ENCODE results near the gene RIN1.

Gene RIN1

GRCh38 chr11:66341502-66342126, 5.4 kb upstream of the RIN1 start:
- TF ChIP-seq CTCF (IDR thresholded peaks at IDR 0.05; ENCODE audit: extremely low read depth, insufficient read depth, missing control alignments), result no peak
- in situ Hi-C loops (cut with MboI; ENCODE audit: low pct_unique_long_range_greater_than_20kb, low sequenced_read_pairs, unreplicated experiment), result no loop called here
- no peak for DNase-seq (ENCODE audit: low spot score)

- in situ Hi-C loops (cut with MboI; ENCODE audit: low pct_unique_long_range_greater_than_20kb, low sequenced_read_pairs, unreplicated experiment), result no loop called here
- no peak for TF ChIP-seq CTCF (IDR thresholded peaks at IDR 0.05; ENCODE audit: extremely low read depth, insufficient read depth, missing control alignments)
- DNase-seq (ENCODE audit: low spot score), result no peak
Measured at GRCh38 chr11:66340596-66341501, 4.6 kb upstream of the RIN1 start.

GRCh38 chr11:66339686-66340483, 3.7 kb upstream of the RIN1 start:
- no peak for DNase-seq (ENCODE audit: low spot score)
- TF ChIP-seq CTCF (IDR thresholded peaks at IDR 0.05; ENCODE audit: extremely low read depth, insufficient read depth, missing control alignments), result no peak
- in situ Hi-C loops (cut with MboI; ENCODE audit: low pct_unique_long_range_greater_than_20kb, low sequenced_read_pairs, unreplicated experiment), result no loop called here

- TF ChIP-seq CTCF (IDR thresholded peaks at IDR 0.05; ENCODE audit: extremely low read depth, insufficient read depth, missing control alignments), result no peak
- no peak for DNase-seq (ENCODE audit: low spot score)
Measured at GRCh38 chr11:66339162-66339675, 3.0 kb upstream of the RIN1 start.

GRCh38 chr11:66338276-66339161, 2.3 kb upstream of the RIN1 start:
- DNase-seq (ENCODE audit: low spot score), result no peak
- TF ChIP-seq CTCF (IDR thresholded peaks at IDR 0.05; ENCODE audit: extremely low read depth, insufficient read depth, missing control alignments), result no peak
- in situ Hi-C loops (cut with MboI; ENCODE audit: low pct_unique_long_range_greater_than_20kb, low sequenced_read_pairs, unreplicated experiment), result no loop called here

More at GRCh38 chr11:66339162-66339675, 3.0 kb upstream of the RIN1 start:
- in situ Hi-C loops (cut with MboI; ENCODE audit: low pct_unique_long_range_greater_than_20kb, low sequenced_read_pairs, unreplicated experiment), result no loop called here
